ENCODE measurements around the gene PLN.

Gene PLN

GRCh38 chr6:118548136-118548535 lies at the start of gene PLN:
TSS of gene PLN (plus strand) at chr6:118548296. CDS start at chr6:118558922, 10,626 bp downstream.
- no peak for DNase-seq

GRCh38 chr6:118500130-118501015 lies 47.7 kb upstream of the PLN start:
- no peak for DNase-seq

- DNase-seq, result no peak
Measured at GRCh38 chr6:118501099-118501498, 47.0 kb upstream of the PLN start.

DNA sequence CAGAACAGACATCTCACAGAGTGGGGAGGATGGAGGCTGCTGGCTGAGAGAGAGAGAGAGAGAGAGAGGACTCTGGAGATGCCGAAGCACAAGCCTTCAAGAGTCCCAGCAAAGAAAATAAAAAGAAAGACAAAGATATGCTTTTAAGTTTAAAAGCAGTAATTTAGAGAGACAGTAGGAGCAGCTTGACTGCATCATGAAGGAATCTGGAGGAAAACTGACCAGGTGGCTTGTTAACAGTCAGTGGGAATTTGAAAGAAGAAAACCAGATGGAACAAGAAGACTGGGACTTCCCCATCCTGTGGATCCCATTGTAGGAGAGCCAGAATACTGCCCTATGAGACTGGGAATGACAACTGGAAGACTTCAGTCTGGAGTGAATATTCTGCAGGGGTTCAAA lies 46.3 kb upstream of the PLN start:
- DNase-seq, result no peak

- no peak for DNase-seq
Measured at GRCh38 chr6:118502169-118502568, 45.9 kb upstream of the PLN start.

GRCh38 chr6:118504611-118505010 lies 43.5 kb upstream of the PLN start:
- no peak for DNase-seq

DNA sequence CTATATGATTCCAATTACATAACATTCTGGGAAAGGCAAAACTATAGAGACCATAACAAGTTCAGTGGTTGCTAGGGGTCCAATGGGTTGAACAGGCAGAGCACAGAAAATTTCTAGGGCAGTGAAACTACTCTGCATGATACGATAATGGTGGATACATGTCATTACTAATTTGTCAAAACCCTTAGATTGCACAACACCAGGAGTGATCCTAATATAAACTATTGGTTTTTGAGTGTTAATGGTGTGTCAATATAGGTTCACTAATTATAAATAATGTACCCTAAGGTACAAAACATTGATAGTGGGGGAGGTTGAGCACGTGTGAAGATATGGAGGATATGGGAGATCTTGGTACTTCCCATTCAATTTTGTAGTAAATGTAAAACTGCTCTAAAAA lies 42.4 kb upstream of the PLN start:
- no peak for DNase-seq

- no peak for DNase-seq
Measured at GRCh38 chr6:118506071-118506638, 41.9 kb upstream of the PLN start.

- DNase-seq, result no peak
Measured at GRCh38 chr6:118507636-118508035, 40.5 kb upstream of the PLN start.

DNA sequence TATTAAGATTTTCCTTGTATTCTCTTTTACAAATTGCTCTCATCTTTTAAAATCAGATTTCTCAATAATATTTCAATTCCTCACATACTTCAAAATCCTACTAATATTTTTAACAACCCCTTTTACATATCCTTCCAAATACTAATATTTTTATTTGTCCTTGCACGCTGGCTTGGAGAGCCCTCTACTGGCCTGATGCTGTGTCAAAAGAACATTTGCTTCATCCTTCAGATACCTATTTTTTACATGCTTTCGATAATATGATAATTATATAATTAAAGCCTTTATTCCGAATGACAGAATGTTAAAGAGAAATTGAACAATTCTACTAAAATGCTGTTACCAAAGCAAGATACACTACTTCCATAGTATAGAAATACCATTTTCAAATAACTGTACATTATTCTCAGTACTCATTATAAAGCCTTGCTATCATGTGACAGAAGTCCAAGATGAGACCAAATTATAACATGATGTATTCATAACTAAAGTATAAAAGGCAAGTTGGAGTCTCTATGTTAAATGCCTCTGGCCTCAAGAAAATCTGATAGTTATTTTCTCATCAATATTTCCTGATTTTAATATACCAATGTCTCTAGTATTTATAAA lies 39.0 kb upstream of the PLN start:
- no peak for DNase-seq

- no peak for DNase-seq
Measured at GRCh38 chr6:118511930-118512715, 36.0 kb upstream of the PLN start.

GRCh38 chr6:118514689-118515088 lies 33.4 kb upstream of the PLN start:
- no peak for DNase-seq

- DNase-seq, result no peak
Measured at GRCh38 chr6:118522422-118522821, 25.7 kb upstream of the PLN start.

DNA sequence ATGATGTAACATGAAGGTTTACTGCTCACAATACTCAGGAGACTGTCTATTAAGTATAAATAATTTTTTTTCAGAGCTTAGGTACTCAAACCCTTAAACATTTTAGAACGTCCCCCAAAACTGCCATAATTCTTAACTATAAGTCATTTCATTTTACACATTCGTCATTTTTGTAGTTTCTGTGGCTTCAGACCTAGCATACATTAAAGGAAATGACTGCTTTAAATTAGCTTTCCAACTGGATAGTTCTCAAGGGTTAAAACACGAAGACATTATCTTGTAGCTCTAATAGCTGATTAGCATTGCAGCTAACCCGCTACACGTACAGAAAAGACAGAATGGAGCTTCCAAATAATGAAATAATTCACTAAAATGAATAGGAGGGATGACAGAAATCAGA lies 24.9 kb upstream of the PLN start:
- no peak for DNase-seq

GRCh38 chr6:118524686-118525085 lies 23.4 kb upstream of the PLN start:
- no peak for DNase-seq

DNA sequence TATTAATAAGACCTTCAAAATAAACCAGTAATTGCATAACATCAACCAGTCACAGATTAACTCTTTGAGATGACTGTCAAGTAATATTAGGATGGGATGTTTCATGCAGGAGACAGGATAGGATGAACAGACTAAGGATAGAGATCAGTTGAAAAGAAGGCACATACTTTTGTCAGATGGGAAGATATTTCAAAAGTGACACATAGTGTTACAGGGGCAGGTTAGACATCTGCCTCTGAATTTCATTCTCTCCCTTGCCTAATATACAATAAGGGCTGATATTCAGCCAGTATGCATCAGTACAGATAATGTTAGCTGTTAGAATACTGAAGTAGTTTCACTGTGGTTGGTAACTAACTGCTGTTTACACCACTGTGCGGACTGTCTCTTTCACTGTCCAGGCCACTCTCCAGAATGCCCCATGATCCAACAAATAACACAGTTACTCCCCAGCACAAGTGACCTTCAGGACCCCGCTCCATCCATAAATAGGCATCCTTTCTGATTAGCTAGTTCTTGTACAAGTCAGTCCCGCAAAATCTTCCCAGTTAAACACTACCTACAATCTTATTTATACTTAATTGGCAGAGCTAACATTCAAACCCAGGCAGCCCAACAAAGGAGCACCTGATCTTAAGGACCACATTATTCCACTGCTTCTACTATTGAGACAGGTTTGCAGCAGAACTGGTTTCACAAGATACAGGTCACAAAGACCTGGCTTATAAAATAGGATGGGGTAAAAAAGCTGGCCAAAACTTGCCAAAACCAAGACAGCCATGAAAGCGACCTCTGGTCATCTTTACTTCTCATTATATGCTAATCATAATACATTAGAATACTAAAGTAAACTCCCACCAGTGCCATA lies 21.9 kb upstream of the PLN start:
- DNase-seq, result no peak

- no peak for DNase-seq
Measured at GRCh38 chr6:118528129-118528528, 20.0 kb upstream of the PLN start.

GRCh38 chr6:118529756-118530155 lies 18.3 kb upstream of the PLN start:
- no peak for DNase-seq

GRCh38 chr6:118530942-118531341 lies 17.2 kb upstream of the PLN start:
- DNase-seq, result no peak

DNA sequence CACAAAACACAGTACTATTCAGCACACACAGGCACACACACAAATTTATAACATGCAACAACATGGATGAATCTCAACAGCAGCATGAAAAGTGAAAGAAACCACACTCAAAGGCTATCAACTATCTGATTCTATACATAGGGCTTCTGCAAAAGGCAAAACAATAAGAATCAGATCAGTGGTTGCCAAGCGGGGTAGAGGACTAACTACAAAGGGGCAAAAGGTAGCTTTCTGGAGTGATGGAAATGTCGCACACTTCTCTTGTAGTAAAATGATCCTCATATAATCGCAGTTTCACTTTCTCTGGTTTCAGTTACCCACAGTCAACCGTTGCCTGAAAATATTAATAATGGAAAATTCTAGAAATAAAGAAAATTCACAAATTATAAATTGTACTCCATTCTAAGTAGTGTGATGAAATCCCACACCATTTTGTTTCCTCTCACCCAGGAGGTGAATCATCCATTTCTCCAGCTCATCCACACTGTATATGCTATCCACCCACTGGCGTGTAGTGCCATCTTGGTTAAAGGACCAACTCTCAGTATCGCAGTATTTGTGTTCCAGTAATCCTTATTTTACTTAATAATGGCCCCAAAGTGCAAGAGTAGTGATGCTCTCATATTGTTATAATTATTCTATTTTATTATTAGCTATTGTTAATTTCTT lies 12.8 kb upstream of the PLN start:
- DNase-seq, result no peak

GRCh38 chr6:118536478-118536877 lies 11.6 kb upstream of the PLN start:
- no peak for DNase-seq

- no peak for DNase-seq
Measured at GRCh38 chr6:118537574-118537973, 10.5 kb upstream of the PLN start.
